ENCODE results near the gene ITIH1. TPM values are rescaled to one million over a fixed set of nuclear protein-coding genes. Genes with fewer than 3 reads are reported as not detected.
"Not testable (repeated sequence)": the region's sequence is repeated elsewhere in the genome, so short reads cannot be mapped to it uniquely, and the experiment has no call there.

Gene ITIH1
- total and polyA plus RNA-seq, 9 of the 15 experiments (the other 6 are each of a cell fraction or from before 2014, with no cell fraction given) = 0.31 TPM; not detected in 8

DNA sequence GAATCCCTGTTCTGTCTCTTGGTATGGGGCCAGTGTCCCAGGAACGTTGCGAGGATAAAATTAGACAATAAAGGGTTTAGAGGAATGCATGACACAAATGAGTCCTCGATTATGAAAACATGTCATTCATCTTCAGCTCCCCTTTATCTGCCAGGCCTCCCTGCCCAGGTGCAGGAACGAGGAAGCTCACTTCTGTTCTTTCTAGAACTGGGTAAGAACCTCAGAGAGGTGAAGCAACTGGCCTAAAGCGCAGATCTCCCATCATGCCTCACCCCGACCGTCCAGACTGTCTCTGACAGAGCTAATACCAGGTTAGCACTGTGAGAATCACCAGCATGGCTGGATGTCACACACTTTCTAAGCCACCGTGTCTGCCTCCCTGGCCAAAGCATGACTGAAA, 1.5 kb upstream of the ITIH1 start (continued):
- TF ChIP-seq, protein P1, sequence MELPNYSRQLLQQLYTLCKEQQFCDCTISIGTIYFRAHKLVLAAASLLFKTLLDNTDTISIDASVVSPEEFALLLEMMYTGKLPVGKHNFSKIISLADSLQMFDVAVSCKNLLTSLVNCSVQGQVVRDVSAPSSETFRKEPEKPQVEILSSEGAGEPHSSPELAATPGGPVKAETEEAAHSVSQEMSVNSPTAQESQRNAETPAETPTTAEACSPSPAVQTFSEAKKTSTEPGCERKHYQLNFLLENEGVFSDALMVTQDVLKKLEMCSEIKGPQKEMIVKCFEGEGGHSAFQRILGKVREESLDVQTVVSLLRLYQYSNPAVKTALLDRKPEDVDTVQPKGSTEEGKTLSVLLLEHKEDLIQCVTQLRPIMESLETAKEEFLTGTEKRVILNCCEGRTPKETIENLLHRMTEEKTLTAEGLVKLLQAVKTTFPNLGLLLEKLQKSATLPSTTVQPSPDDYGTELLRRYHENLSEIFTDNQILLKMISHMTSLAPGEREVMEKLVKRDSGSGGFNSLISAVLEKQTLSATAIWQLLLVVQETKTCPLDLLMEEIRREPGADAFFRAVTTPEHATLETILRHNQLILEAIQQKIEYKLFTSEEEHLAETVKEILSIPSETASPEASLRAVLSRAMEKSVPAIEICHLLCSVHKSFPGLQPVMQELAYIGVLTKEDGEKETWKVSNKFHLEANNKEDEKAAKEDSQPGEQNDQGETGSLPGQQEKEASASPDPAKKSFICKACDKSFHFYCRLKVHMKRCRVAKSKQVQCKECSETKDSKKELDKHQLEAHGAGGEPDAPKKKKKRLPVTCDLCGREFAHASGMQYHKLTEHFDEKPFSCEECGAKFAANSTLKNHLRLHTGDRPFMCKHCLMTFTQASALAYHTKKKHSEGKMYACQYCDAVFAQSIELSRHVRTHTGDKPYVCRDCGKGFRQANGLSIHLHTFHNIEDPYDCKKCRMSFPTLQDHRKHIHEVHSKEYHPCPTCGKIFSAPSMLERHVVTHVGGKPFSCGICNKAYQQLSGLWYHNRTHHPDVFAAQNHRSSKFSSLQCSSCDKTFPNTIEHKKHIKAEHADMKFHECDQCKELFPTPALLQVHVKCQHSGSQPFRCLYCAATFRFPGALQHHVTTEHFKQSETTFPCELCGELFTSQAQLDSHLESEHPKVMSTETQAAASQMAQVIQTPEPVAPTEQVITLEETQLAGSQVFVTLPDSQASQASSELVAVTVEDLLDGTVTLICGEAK (IDR thresholded peaks at IDR 0.05) = no peak
- TF ChIP-seq, protein P1 (CRISPR knock-in tag; IDR thresholded peaks at IDR 0.05) = no peak
- TF ChIP-seq ZSCAN29 (IDR thresholded peaks at IDR 0.05) (no peak), ELF4 (CRISPR knock-in tag; IDR thresholded peaks at IDR 0.05) (no peak)
- TF ChIP-seq, protein P2, sequence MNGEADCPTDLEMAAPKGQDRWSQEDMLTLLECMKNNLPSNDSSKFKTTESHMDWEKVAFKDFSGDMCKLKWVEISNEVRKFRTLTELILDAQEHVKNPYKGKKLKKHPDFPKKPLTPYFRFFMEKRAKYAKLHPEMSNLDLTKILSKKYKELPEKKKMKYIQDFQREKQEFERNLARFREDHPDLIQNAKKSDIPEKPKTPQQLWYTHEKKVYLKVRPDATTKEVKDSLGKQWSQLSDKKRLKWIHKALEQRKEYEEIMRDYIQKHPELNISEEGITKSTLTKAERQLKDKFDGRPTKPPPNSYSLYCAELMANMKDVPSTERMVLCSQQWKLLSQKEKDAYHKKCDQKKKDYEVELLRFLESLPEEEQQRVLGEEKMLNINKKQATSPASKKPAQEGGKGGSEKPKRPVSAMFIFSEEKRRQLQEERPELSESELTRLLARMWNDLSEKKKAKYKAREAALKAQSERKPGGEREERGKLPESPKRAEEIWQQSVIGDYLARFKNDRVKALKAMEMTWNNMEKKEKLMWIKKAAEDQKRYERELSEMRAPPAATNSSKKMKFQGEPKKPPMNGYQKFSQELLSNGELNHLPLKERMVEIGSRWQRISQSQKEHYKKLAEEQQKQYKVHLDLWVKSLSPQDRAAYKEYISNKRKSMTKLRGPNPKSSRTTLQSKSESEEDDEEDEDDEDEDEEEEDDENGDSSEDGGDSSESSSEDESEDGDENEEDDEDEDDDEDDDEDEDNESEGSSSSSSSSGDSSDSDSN (IDR thresholded peaks at IDR 0.05; ENCODE audit: borderline replicate concordance in 1 of 2, low read depth in 2 of 2, low read length in 2 of 2) = no peak

DNA sequence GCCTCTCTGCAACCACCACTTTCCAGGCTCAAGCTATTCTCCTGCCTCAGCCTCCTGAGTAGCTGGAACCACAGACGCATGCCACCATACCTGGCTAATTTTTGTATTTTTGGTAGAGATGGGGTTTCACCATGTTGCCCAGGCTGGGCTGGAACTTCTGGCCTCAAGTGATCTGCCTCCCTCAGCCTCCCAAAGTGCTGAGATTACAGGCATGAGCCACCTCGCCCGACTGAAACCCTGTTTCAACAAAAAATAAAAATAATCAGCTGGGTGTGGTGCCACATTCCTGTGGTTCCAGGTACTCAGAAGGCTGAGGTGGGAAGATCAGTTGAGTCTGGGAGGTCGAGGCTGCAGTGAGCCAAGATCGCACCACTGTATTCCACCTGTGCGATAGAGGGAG, 913 bp upstream of the ITIH1 start:
- in situ Hi-C loops (cut with MboI); BruUV-seq (replicated peaks); FAIRE-seq; H3K9ac ChIP-seq (ENCODE audit: insufficient read depth in 1 of 2, low read depth in 2 of 2, low read length in 2 of 2); H4K20me1 ChIP-seq (replicated peaks; ENCODE audit: control insufficient read depth, insufficient read depth, low read length); H2AFZ ChIP-seq (ENCODE audit: low read depth, low read length); H3K9me1 ChIP-seq (ENCODE audit: control insufficient read depth, insufficient read depth, low read length); CTCF ChIA-PET (ENCODE audit: low intra/inter-chr PET ratio); H3K4me1 ChIP-seq (replicated peaks in 1 of 2; ENCODE audit: control insufficient read depth in 2 of 2, insufficient read depth in 2 of 2, low read length in 2 of 2); H3K9me3 ChIP-seq (replicated peaks; ENCODE audit: control insufficient read depth, insufficient read depth, low read depth, low read length); POLR2A ChIA-PET; H3K4me2 ChIP-seq (ENCODE audit: insufficient read depth, low read length); H3K27ac ChIP-seq (ENCODE audit: extremely low read depth, low read depth, low read length); H3K36me3 ChIP-seq (ENCODE audit: control insufficient read depth, insufficient read depth, low read length); H3K4me3 ChIP-seq; ATAC-seq; intact Hi-C loops (cut with micrococcal nuclease); H3K79me2 ChIP-seq (ENCODE audit: control insufficient read depth, insufficient read depth, low read length); DNase-seq (ENCODE audit: extremely low read depth in 1 of 4, low spot score in 3 of 4): not testable (repeated sequence)
- H3K27me3 ChIP-seq (ENCODE audit: control insufficient read depth in 2 of 2, insufficient read depth in 2 of 2, low read length in 2 of 2) = peaks cover 0 to 10% of the 10 kb centered on the region in 2 experiments; a peak in 1 of 5 replicates
- whole genome bisulfite sequencing (ENCODE audit: insufficient coverage, low coverage, missing lambda C conversion rate) = 35% methylated on average over 4 of the region's 6 CpGs
